Measurements from ENCODE around the gene EXOC6B.

DNA sequence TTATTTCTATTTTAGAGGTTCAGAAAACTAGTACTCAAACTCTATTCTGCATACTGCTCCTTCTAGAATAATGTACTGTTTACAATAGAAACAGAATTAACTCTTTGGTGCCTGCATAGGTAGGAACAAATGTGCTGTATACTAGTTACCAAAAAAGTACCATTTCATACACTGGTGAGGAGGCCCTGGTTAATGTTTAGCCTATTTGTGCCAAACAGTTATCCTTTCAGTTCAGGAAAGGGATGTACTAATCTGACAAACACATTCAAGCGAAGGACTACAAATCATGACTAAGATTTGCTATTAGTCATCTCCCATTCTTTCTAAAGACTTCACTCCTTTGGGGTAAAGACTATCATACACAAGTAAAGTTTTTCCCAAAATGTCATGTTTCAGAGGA lies 47.4 kb downstream of the EXOC6B start:
- TF ChIP-seq, protein P1, sequence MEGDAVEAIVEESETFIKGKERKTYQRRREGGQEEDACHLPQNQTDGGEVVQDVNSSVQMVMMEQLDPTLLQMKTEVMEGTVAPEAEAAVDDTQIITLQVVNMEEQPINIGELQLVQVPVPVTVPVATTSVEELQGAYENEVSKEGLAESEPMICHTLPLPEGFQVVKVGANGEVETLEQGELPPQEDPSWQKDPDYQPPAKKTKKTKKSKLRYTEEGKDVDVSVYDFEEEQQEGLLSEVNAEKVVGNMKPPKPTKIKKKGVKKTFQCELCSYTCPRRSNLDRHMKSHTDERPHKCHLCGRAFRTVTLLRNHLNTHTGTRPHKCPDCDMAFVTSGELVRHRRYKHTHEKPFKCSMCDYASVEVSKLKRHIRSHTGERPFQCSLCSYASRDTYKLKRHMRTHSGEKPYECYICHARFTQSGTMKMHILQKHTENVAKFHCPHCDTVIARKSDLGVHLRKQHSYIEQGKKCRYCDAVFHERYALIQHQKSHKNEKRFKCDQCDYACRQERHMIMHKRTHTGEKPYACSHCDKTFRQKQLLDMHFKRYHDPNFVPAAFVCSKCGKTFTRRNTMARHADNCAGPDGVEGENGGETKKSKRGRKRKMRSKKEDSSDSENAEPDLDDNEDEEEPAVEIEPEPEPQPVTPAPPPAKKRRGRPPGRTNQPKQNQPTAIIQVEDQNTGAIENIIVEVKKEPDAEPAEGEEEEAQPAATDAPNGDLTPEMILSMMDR (IDR thresholded peaks at IDR 0.05) = no peak
- TF ChIP-seq POLR2A (IDR thresholded peaks at IDR 0.05) = no peak

Data from body of pancreas (tissue), 4 donors.